IMR-90 (cell line): ENCODE data around the gene CLPSL2. TPM values are rescaled to one million over a fixed set of nuclear protein-coding genes. Genes with fewer than 3 reads are reported as not detected.

Source experiments
- ATAC-seq: fragments of 200-7000 bp; cut with Tn5 transposase; 2 replicates; pipeline ENCODE4 v1.9.1; 2020; ENCODE audit warnings: low read depth, mild to moderate bottlenecking, moderate library complexity
- BruUV-seq: library from RNA; stranded (reverse); fragments of 400-500 nt; replicated peaks from 2 replicates; lab custom pipeline; 2021; lab: Mats Ljungman, UMichigan
- CTCF ChIA-PET: fragments of 300-600 bp; formaldehyde crosslinking; extraction: SDS; loops from one replicate; lab custom pipeline; 2021; ENCODE audit warnings: antibody characterized with exemption; lab: Yijun Ruan, JAX
- POLR2A ChIA-PET: fragments of 300-600 bp; sonication (Branson Sonifier 250); formaldehyde crosslinking; loops from one replicate; lab custom pipeline; 2022; ENCODE audit warnings: antibody characterized with exemption; ENCODE audit not compliant: unreplicated experiment; lab: Charles Lee
- DNase-seq: peaks from one replicate; pipeline ENCODE4 v3.0.0; 2013
- H2AFZ ChIP-seq: replicated peaks from 2 replicates; pipeline ENCODE3; 2013; ENCODE audit warnings: low read length, mild to moderate bottlenecking; ENCODE audit not compliant: poor library complexity
- H2AK5ac ChIP-seq: 2 replicates; pipeline ENCODE4 v1.6.1; 2013; ENCODE audit warnings: low read depth, low read length, inconsistent platforms
- H2AK9ac ChIP-seq: replicated peaks from 2 replicates; pipeline ENCODE3; 2013; ENCODE audit warnings: mild to moderate bottlenecking, low read depth, low read length, moderate library complexity; ENCODE audit not compliant: poor library complexity
- H2BK120ac ChIP-seq: 2 replicates; pipeline ENCODE4 v1.6.1; 2013; ENCODE audit warnings: low read depth, low read length, inconsistent platforms
- H2BK15ac ChIP-seq: 3 replicates; pipeline ENCODE4 v1.6.1; 2013; ENCODE audit warnings: low read depth, low read length, inconsistent platforms
- H2BK20ac ChIP-seq: 2 replicates; pipeline ENCODE4 v1.6.1; 2013; ENCODE audit warnings: low read depth, mild to moderate bottlenecking, inconsistent platforms, low read length, moderate library complexity
- H2BK5ac ChIP-seq: 2 replicates; pipeline ENCODE4 v1.6.1; 2013; ENCODE audit warnings: mild to moderate bottlenecking, low read depth, low read length, inconsistent platforms; ENCODE audit not compliant: poor library complexity, severe bottlenecking
- H3K14ac ChIP-seq: replicated peaks from 2 replicates; pipeline ENCODE4 v1.6.1; 2013; ENCODE audit warnings: low read depth, low read length, inconsistent platforms
- H3K18ac ChIP-seq: 2 replicates; pipeline ENCODE4 v1.6.1; 2013; ENCODE audit warnings: low read depth, low read length, control low read depth
- H3K23ac ChIP-seq: 2 replicates; pipeline ENCODE4 v1.6.1; 2013; ENCODE audit warnings: low read depth, low read length, inconsistent platforms
- H3K27ac ChIP-seq: 2 replicates; pipeline ENCODE4 v1.5.1; 2013; ENCODE audit warnings: mild to moderate bottlenecking, control low read depth, low read length; ENCODE audit not compliant: insufficient read depth
- H3K27me3 ChIP-seq: 2 replicates; pipeline ENCODE4 v1.6.1; 2013; ENCODE audit warnings: low read length; ENCODE audit not compliant: control insufficient read depth, insufficient read depth
- H3K36me3 ChIP-seq: 2 replicates; pipeline ENCODE4 v1.6.1; 2013; ENCODE audit warnings: low read length, mixed read lengths; ENCODE audit not compliant: control insufficient read depth, insufficient read depth
- H3K4ac ChIP-seq: 2 replicates; pipeline ENCODE4 v1.6.1; 2013; ENCODE audit warnings: low read depth, low read length, inconsistent platforms
- H3K4me1 ChIP-seq: 2 replicates; pipeline ENCODE4 v1.6.1; 2013; ENCODE audit warnings: low read length, mixed read lengths; ENCODE audit not compliant: control insufficient read depth, insufficient read depth
- H3K4me2 ChIP-seq: 2 replicates; pipeline ENCODE4 v1.6.1; 2013; ENCODE audit warnings: low read depth, mild to moderate bottlenecking, control low read depth, low read length, moderate library complexity
- H3K4me3 ChIP-seq: 2 replicates; pipeline ENCODE4 v1.5.1; 2013; ENCODE audit warnings: low read depth, mild to moderate bottlenecking, control low read depth, low read length, moderate library complexity; ENCODE audit not compliant: insufficient read depth
- H3K56ac ChIP-seq: 2 replicates; pipeline ENCODE4 v1.6.1; 2013; ENCODE audit warnings: low read length, inconsistent platforms; ENCODE audit not compliant: insufficient read depth; ENCODE audit errors: extremely low read depth
- H3K79me1 ChIP-seq, 2 experiments: 2 replicates each; pipeline ENCODE4 v1.6.1; 2013; ENCODE audit warnings: low read length in 2 of 2, inconsistent platforms in 1 of 2, low read depth in 1 of 2
- H3K9ac ChIP-seq: 2 replicates; pipeline ENCODE4 v1.6.1; 2013; ENCODE audit warnings: low read depth, low read length, control low read depth
- H3K9me1 ChIP-seq: 2 replicates; pipeline ENCODE4 v1.6.1; 2013; ENCODE audit warnings: low read length, inconsistent platforms; ENCODE audit not compliant: insufficient read depth
- H3K9me3 ChIP-seq: 2 replicates; pipeline ENCODE4 v1.6.1; 2013; ENCODE audit warnings: low read length; ENCODE audit not compliant: control insufficient read depth, insufficient read depth
- H4K20me1 ChIP-seq: 2 replicates; pipeline ENCODE4 v1.6.1; 2013; ENCODE audit warnings: low read length, inconsistent platforms; ENCODE audit not compliant: insufficient read depth
- H4K5ac ChIP-seq: 2 replicates; pipeline ENCODE4 v1.6.1; 2013; ENCODE audit warnings: mild to moderate bottlenecking, low read depth, low read length, control low read depth
- H4K8ac ChIP-seq, 2 experiments: 2 replicates each; pipeline ENCODE4 v1.6.1; 2013; ENCODE audit warnings: low read depth in 2 of 2, low read length in 2 of 2, control low read depth in 1 of 2, inconsistent platforms in 1 of 2
- H4K91ac ChIP-seq: 2 replicates; pipeline ENCODE4 v1.6.1; 2013; ENCODE audit warnings: low read depth, low read length, inconsistent platforms; ENCODE audit not compliant: insufficient read depth
- BHLHE40 ChIP-seq: fragments of 150-350 bp; IDR thresholded peaks from 2 replicates; pipeline ENCODE4 v1.6.1; 2016; ENCODE audit warnings: mild to moderate bottlenecking, low read depth, low read length
- ELK1 ChIP-seq: fragments of 150-350 bp; IDR thresholded peaks from 2 replicates; pipeline ENCODE4 v1.6.1; 2016; ENCODE audit warnings: low read depth, mild to moderate bottlenecking, low read length, moderate library complexity, borderline replicate concordance
- MAFK ChIP-seq: IDR thresholded peaks from 2 replicates; pipeline ENCODE4 v1.6.1; 2012; ENCODE audit warnings: low read depth, low read length, improper control_type of control experiment
- NFE2L2 ChIP-seq: fragments of 150-350 bp; IDR thresholded peaks from 2 replicates; pipeline ENCODE4 v1.6.1; 2016; ENCODE audit warnings: low read depth, mild to moderate bottlenecking, low read length
- WGBS, 2 experiments: methylation state at CpG; one replicate each; pipeline versions ENCODE4 v1.1.5 to v1.1.7; 2013; ENCODE audit warnings: missing lambda C conversion rate in 2 of 2; ENCODE audit not compliant: insufficient read length in 1 of 2; ENCODE audit errors: extremely low coverage in 2 of 2; 5-methylcytosine and 5-hydroxymethylcytosine counted together
- dilution Hi-C: fragments of 300-500 bp; cut with HindIII; formaldehyde crosslinking; loops from one replicate; pipeline ENCODE4 v1.14.3; 2018; ENCODE audit warnings: low sequenced_read_pairs; ENCODE audit not compliant: unreplicated experiment
- in situ Hi-C: fragments of 300-500 bp; cut with MboI; formaldehyde crosslinking; loops from 3 replicates; pipeline ENCODE4 v1.14.3; 2019; ENCODE audit warnings: low sequenced_read_pairs, inconsistent platforms, mixed read lengths
- intact Hi-C: fragments of 100-400 bp; cut with micrococcal nuclease; formaldehyde crosslinking; loops from 2 replicates; pipeline ENCODE4 v1.10.0; 2022
- polyA plus RNA-seq, 3 experiments: library from polyadenylated mRNA; depleted of rRNA; stranded (reverse); fragments of >200 nt; gene quantifications; 2 replicates each; pipeline ENCODE4 v1.2.3, GENCODE V29; 2012; ENCODE audit warnings: low replicate concordance in 1 of 3
- total RNA-seq: library from RNA; depleted of rRNA; stranded (reverse); fragments of >200 nt; gene quantifications from 2 replicates; pipeline ENCODE4 v1.2.3, GENCODE V29; 2012

The CLPSL2 gene
- total and polyA plus RNA-seq, 2 of the 4 experiments (the other 2 are of a cell fraction) = not detected

- H2AK5ac ChIP-seq = no peak overlapping the region
- peaks cover 50% of the 10 kb centered on the region for H3K27me3 ChIP-seq
- H4K20me1 ChIP-seq = no peaks in the 10 kb centered on the region
- no peaks in the 10 kb centered on the region for H3K79me1 ChIP-seq
- H2BK15ac ChIP-seq = no peak overlapping the region
- no peak overlapping the region for H3K23ac ChIP-seq
- dilution Hi-C loops (no loop called here), in situ Hi-C loops (no loop called here), intact Hi-C loops (no loop called here)
- no peak overlapping the region for H4K5ac ChIP-seq
- H3K9ac ChIP-seq = no peak overlapping the region
- H3K4me2 ChIP-seq = no peak overlapping the region
- no peak overlapping the region for H3K56ac ChIP-seq
- no peaks in the 10 kb centered on the region for H3K36me3 ChIP-seq
- no peak overlapping the region for H2BK5ac ChIP-seq
- H3K14ac ChIP-seq = no peak overlapping the region
- H4K91ac ChIP-seq = no peak overlapping the region
- WGBS, 2 experiments = no CpG with 5 or more reads among the region's 2 CpGs
- H3K4ac ChIP-seq = no peak overlapping the region
- H2BK120ac ChIP-seq = no peak overlapping the region
- ChIA-PET CTCF (no interaction called here), POLR2A (no interaction called here)
- H4K8ac ChIP-seq = no peak overlapping the region
- H2AK9ac ChIP-seq = no peak overlapping the region
- no peak overlapping the region for H3K4me3 ChIP-seq
- no TSS peak for BruUV-seq
- H3K27ac ChIP-seq = no peak overlapping the region
- no peak overlapping the region for H2AFZ ChIP-seq
- H2BK20ac ChIP-seq = no peak overlapping the region
- H3K9me1 ChIP-seq = no peaks in the 10 kb centered on the region; the same call in 1 of the 2 replicates
- TF ChIP-seq ELK1 (no peak), BHLHE40 (no peak), MAFK (no peak), NFE2L2 (no peak)
- H3K18ac ChIP-seq = no peak overlapping the region
- H3K4me1 ChIP-seq = no peaks in the 10 kb centered on the region
- H3K9me3 ChIP-seq = peaks cover 2% of the 10 kb centered on the region; the same call in 1 of the 2 replicates
- DNase-seq (no peak), ATAC-seq (no peak)
These were observed 7.8 kb downstream of the CLPSL2 start for GRCh38 chr6:35784200-35784599.
